DMS79 treated with DMSO at 0.1 percent for 48 hours (cell line): ENCODE results near the gene CYP2A6.

Experiments
- DNase-seq: peaks from one replicate; lab custom pipeline; 2025; lab: John Stamatoyannopoulos, UW

Gene CYP2A6

DNA sequence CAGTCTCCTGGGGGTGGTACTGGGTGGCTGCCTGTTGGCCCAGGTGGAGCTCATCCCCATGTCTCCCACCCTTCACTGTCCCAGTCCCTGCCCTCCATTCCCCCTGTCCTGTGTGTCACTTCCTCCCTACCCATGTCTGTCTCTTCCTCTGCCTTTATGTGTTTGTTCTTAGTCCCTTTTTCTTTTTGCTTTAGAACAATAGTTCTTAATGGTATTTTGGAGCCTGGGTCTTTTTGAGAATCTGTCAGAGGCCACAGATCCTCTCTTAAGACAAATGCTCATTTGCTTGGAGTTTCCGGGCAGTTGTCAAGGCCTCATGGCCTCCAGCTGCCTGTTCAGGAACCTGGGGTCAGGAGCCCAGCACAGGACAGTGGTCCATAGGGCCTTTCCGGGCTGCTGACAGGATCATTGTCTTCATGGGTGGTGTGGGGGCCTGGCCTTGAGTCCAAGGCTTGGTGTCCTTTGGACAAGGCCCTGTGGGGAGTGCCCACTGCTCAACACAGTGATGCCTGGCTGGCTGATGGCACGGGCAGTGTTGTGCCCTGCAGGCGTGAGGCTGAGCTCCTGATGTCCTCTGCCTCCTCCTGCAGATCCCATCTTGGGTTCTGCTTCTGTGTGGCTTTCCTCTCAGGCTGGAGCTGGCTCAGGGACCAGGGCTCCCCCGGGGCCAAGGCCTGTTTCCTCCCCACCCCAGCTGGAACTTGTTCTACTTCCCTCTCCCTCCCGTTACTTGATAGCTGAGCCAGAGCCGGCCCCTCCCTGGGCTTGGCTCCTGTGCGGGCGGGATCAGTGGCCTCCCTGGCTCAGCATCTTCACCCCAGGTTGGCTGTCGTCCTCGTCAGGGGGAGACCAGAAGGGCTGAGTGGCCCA is 47.7 kb downstream of the CYP2A6 start:
- no peak for DNase-seq

DNA sequence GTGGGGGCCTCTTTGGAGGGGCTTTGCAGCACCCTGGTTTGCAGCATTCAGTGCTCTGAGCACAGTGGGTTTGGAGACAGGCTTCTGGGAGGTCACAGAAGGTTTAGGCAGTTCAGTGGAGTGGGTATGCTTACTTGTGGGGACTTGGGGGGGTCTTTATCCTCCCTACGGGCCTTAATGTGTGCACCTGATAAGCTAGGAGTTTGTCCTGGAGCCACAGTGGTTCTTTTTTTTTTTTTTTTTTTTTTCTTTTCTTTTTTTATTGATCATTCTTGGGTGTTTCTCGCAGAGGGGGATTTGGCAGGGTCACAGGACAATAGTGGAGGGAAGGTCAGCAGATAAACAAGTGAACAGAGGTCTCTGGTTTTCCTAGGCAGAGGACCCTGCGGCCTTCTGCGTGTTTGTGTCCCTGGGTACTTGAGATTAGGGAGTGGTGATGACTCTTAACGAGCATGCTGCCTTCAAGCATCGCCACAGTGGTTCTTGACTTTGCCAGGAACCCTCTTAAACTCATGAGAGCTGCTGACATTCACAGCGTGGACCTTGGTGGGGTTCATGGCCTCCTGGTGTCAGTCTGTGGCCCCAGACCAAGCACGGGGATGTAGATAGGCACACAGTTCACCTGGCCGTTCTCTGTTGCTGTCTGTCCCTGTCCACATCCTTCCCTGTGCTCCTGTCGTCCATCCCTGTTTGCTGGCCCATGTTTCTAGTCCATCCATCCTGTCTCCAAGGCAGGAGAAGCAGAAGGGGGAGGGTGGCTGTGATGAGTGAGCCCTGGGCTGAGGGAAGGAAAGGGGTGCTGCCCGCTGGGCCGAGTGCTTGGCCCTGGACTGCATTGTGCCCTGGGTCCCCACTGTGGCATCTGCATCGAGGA is 48.6 kb downstream of the CYP2A6 start:
- peak; percentile 9 for DNase-seq

DNA sequence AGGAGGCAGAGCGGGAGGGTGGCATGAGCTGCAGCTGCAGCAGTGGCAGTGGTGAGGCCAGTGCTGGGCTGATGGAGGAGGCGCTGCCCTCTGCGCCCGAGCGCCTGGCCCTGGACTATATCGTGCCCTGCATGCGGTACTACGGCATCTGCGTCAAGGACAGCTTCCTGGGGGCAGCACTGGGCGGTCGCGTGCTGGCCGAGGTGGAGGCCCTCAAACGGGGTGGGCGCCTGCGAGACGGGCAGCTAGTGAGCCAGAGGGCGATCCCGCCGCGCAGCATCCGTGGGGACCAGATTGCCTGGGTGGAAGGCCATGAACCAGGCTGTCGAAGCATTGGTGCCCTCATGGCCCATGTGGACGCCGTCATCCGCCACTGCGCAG is 49.3 kb downstream of the CYP2A6 start:
- no peak for DNase-seq

DNA sequence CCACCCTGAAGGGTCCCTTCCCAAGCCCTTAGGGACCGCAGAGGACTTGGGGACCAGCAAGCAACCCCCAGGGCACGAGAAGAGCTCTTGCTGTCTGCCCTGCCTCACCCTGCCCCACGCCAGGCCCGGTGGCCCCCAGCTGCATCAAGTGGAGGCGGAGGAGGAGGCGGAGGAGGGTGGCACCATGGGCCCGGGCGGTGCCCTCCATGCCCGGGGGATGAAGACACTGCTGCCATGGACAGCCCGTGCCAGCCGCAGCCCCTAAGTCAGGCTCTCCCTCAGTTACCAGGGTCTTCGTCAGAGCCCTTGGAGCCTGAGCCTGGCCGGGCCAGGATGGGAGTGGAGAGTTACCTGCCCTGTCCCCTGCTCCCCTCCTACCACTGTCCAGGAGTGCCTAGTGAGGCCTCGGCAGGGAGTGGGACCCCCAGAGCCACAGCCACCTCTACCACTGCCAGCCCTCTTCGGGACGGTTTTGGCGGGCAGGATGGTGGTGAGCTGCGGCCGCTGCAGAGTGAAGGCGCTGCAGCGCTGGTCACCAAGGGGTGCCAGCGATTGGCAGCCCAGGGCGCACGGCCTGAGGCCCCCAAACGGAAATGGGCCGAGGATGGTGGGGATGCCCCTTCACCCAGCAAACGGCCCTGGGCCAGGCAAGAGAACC is 49.8 kb downstream of the CYP2A6 start:
- DNase-seq, result no peak

DNA sequence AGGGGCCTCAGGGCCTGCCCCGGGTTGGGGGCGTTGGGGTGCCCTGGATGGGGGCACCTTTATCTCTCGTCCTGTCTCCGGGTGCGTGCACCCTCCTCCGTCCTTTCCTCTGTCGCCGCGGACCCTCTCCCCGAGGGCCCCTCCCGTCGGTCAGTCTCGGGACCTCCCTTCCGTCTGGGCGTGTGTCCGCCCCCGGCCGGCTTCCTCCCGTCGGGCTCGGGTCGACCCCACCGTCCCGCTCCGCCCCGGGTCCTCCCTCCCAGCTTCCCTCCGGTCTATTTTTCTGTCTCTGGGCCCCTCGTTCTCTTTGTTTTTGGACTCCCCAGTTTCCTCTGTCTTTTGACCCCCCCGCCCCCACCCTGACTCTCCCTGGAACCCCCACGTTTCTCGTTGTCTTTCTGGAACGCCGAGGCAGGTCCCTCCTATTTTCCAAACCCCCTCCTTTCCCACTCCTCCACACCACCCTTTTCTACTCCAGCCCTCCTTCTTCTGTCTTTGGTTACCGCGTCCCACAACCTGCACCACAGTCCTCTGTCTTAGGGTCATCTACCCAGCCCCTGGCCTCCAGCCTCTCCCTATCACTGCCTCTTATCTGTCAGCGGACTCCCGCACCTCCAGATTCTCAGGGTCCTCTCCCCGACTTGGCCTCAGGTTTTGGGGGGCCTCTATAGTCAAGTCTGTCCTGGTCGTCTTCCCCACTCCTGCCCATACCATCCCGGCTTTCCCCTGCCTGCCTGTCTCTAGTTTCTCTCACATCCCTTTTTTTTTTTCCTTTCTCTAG is 50.5 kb downstream of the CYP2A6 start:
- DNase-seq, result no peak

DNA sequence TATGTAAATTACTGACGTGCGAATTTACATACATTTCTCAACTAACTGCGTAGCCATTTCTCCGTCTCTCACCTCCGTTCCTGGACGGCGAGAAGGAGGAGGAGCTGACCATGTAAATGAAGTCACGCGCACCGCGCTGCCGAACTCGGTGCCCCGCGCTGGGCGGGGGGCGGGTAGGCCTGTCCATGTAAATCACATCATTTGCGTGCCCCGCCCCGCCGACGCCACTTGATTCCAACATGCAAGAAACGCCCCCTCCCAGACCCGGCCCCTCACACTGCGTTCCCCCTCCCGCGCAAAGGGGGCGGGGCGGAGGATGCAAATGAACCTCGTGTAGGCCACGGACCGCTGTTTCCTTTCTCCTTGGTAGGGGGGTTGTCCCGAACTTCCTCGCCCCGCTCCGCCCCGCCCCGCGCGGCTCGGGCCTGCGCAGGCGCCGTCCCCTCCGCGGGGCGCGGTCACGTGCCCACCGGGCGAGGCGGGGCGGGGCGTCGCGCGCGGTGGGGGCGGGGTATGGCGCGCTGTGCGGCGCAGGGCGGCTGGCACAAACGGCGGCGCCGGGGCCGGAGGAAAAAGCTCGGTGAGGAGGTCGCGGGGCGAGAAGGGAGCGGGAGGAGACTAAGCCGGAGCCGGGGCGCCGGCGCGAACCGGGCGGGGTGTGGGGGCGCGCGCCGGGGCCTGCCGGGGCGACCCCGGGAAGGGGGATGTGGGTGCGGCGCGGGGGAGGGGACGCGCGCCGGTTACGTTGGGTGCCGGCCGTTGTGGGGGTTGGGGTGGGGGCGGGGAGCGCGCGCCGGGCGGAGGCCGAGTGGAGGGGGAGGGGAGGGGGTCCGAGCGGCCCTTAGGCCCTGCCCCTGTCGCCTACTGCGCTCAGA is 51.3 kb downstream of the CYP2A6 start, which contains the start of gene EGLN2:
Gene EGLN2 (plus strand): TSS at position 509 of the 875 bp plus-strand sequence. CDS start 1,382 bp downstream, outside the sequence.
- peak; percentile 98 for DNase-seq

DNA sequence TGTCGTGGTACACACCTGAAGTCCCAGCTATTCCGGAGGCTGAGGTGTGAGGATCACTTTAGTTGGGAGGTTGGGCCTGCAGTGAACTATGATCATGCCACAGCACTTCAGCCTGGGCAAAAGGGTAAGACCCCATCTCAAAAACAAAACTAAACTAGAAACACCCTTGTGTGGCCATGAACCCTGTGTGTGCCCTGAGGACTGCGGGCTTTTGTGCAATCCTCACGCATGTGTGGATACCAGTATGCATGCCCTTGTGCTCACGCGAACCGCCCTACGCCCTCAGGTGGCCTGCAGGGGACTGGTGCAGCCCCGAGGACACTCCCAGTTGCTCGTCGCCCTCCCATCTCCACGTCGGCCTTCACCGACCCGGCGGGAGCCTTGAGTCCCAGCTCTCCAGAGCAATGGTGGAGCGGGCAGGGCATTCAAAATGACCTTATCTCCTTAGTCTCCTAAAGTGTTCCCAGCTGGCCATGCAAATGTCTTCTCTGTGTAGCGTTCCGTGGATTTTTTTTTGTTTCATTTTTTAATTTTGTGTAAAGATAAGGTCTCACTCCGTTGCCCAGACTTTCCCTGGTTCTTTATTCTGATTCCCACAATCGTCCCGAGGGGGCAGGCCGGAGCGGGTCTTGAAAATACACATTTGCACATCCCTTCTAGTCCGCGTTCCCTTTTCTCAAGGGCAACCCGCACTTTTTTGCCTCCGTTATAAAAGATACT is 52.1 kb downstream of the CYP2A6 start:
- peak; percentile 66 for DNase-seq

DNA sequence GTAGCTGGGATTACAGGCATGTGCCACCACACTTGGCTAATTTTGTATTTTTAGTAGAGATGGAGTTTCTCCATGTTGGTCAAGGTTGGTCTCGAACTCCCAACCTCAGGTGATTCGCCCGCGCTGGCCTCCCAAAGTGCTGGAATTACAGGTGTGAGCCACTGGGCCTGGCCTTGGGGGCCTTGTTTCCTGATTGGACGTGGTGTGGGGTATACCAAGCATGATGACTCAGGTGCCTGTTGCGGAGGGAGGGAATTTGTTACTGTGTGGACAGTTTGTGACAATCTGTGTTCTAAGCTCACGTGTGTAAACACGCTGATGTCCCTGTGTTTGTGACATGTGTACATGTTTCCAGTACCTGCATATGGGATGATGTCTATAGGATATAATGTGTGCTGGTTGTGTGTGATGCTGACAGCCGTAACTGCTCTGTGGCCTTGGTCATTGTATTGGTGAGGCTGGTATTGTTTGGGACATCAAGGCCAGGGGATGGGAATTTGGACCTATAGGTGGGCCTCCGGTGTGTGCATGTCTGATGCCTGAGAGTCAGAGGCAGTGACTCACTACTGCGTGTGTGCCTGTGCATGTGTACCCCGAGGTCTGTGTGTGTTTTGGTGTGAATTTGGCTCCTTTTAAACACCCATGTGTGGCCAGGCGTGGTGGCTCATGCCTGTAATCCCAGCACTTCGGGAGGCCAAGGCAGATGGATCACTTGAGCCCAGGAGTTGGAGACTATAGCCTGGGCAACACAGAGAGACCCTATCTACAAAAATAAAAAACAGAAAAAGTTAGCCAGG is 52.9 kb downstream of the CYP2A6 start:
- no peak for DNase-seq
